AG08395 (cell line): ENCODE results near the gene CDK11A.

Source experiments
- DNase-seq: peaks from one replicate; pipeline ENCODE4 v3.0.0; 2012; ENCODE audit warnings: mixed read lengths, low spot score

The CDK11A gene

DNA sequence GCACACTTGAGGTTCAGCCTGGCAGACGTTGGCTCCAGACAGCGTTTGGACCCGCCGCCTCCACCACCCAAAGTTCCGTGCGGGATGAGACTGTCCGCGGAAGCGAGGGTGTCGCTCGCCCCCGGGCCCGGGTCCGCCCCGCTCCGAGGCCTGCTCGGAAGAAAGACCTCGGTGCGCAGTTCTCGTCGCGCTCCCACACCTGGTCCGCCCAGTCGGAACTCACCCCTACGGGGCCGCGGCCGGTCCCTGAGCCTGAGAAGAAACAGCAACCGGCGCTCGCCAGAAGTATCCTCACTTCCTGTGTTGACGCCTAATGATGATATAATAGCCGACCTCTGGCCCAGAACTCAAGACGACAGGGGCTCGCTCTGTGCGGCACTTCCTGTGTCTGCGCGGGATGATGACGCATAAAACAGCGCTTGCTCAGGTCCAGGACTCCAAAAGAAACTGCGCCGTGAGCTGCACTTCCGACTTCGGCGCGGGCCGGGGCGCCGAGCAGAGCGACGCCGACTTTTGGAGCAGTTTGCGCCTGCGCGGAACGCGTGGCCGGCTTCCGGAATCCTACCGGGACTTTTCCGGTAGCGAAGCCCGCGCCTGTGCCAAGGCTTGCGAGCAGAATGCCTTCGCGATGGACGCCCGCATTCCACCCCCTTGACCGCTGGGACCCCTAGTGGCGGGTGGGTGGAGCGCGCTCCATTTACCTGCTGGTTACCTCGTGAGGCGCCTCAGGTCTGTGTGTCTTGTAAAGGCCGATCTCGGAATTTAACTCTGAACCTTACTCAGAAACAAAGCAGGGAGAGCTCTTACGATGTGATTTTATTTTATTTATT lies at the start of gene CDK11A:
CDK11A (minus strand) TSS at position 323 of the 830 bp plus-strand sequence. CDS start 1,539 bp downstream, outside the sequence.
- DNase-seq, result peak; percentile 94

DNA sequence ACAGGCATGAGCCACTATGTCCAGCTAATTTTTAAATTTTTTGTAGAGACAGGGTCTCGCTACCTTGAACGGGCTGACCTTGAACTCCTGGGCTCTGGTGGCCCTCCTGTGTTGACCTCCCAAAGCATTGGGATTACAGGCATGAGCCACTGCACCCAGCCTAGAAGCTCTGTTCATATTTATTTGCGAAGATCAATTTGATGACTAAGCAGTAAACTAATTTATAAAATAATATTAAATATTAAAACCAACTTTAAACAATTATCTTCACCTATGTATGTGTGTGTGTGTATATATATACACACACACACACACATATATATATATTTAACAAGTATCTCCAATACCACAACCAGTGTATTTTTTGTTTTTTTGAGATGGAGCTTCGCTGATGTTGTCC lies 49.7 kb upstream of the CDK11A start:
- no peak for DNase-seq

- no peak for DNase-seq
Observed at GRCh38 chr1:1771096-1771495, 46.9 kb upstream of the CDK11A start.

GRCh38 chr1:1770102-1770501 lies 45.9 kb upstream of the CDK11A start:
- no peak for DNase-seq

GRCh38 chr1:1768249-1768992 lies 44.3 kb upstream of the CDK11A start:
- DNase-seq, result no peak

GRCh38 chr1:1764876-1765470 lies 40.8 kb upstream of the CDK11A start:
- no peak for DNase-seq

GRCh38 chr1:1763657-1764621 lies 39.8 kb upstream of the CDK11A start:
- DNase-seq, result peak; percentile 67

DNA sequence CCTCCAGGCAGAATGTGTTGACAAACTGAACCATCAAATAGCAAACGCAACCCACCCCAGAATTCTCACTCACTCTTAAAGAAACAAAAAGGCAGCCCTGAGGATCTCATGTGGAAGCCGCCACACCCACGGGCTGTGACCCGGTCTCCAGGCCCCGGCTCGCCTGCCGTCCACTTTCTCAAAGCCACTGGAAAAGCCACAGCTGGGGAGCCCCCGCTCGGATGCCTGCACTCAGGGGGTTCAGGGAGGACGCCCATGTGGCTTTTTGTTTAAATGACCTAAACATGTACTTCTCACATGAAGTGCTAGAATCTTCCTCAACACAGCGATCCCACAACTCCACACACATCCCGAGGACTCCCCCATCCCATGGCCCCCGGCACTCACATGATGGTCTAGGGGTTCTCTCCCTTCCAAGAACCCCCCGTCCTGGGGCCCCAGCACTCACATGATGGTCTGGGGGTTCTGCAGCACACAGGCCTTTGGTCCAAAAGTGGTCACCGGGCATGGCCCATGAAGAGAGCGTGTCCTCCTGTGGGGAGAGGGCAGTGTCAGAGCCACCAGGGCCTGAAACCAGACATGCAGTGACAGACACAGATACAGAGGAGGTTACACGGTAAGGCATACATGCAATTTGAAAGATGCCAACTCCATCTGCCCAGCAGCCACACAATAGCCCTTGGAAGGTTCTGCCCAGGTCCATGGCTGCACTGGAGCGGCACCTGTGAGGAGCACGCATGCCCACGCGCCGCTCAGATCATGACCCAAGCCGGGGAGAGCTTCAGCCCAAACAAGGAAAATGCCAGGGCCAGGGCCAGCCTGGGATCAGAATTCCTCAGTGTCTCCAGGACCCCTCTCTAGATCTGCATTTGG lies 37.6 kb upstream of the CDK11A start:
- DNase-seq, result no peak

GRCh38 chr1:1760715-1761114 lies 36.6 kb upstream of the CDK11A start:
- no peak for DNase-seq

DNA sequence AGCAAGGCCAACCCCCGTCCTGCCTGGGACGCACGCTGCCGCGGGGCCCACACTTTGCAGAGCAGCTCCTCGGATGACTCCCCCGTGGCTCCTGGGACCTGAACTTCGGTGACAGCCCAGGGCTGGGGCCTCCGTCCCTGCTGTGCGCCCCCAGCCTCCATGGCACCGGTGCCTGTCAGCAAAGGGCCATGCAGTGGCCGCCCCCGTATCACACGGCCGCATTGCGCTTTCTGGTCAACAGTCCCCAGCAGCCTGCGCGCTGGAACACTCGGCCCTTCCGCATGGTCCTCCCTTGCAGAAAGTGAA lies 36.1 kb upstream of the CDK11A start:
- DNase-seq, result no peak

DNA sequence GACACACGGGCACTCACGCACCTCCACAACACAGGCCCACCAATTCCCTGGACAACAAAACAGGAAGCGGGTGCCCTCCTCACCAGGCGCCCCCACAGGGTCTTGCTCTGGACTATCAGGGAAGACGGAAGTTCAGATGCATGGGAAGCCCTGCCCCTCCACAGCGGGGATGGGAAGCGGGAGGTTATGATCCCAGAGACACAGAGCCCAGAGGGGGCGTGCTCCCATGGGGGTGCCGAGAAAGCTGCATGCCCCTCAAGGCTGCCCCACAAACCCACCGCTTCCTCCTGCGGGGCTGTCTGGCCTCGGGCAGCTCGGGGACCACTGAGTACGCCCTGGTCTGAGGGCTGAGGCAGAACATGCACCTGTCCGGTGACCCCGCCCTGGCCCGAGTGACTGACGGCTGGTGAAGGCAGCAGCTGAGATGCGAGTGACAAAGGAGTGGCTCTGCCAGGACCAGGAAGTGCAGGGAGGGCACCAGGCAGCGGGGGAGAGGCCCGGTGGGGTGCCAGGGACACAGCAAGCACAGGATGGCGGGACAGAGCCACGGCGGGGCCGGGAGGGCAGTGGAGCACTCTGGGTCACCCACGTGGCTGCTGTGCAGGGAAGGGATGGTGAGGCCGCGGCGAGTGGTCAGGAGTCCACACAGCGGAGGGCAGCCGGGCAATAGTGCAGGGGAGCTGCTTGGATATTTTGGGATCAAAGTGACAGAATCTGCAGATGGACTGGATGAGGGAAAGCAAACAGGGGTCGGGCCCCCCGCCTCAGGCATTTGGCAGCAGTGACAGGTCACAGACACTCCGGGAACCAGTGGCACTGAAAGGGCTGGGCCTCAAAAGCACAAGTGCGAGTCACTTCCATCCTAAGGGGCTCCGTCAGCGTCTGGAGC lies 35.5 kb upstream of the CDK11A start:
- DNase-seq, result no peak

GRCh38 chr1:1758692-1759455 lies 34.7 kb upstream of the CDK11A start:
- no peak for DNase-seq

DNA sequence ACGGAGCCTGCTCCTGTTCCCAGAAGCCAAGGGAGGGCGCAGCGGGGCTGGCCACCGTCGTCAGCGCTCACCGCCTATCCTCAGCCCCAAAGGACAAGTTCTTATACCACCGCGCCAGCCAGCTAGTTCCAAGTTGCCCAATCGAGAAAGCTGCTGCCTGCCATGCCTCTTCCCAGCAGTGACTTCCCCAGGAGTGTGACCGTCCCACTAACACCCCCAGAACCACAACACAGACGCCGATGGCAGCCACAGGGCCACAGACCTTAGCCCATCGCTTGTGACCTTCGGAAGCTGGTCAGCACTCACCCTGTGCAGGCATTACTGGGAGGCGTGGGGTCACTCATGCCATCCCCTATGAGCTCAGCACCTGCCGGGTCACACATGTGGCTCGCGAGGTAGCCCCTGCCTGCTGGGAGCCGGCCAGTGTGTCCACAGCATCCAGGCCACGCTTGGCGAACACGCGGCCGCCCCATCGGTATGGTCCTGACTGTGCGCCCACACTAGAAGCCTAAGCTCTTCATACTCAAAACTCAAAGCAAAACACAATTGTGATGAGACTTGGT lies 34.0 kb upstream of the CDK11A start:
- no peak for DNase-seq

DNA sequence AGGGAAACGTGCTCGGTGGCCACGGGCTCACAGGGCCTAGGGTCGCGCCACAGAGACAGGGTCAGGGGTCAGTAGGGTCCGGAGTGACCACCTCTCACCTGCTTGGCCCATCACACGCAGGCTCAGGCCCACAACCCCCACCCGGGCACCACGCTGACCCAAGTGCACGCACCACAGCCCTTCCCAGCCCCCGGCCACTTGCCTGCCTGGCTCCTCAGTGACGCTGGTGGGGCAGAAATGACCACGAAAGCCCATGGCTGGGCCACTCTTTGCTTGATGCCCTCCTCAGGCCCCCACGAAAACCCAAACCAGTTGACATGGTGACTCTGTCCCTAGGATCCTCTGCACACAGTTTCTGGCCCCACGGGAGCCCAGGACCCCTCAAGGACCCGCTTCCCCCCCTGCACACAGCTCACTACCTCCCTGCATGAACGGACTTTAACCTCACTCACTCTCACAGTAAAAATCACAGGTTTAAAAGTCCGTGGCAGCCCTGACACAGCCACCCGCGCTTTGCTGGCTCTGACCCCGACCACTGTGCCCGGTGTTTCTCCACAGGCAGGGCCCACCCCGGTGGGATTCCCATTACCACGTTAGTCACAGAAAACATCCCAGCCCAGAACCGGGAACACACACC lies 33.4 kb upstream of the CDK11A start:
- no peak for DNase-seq

DNA sequence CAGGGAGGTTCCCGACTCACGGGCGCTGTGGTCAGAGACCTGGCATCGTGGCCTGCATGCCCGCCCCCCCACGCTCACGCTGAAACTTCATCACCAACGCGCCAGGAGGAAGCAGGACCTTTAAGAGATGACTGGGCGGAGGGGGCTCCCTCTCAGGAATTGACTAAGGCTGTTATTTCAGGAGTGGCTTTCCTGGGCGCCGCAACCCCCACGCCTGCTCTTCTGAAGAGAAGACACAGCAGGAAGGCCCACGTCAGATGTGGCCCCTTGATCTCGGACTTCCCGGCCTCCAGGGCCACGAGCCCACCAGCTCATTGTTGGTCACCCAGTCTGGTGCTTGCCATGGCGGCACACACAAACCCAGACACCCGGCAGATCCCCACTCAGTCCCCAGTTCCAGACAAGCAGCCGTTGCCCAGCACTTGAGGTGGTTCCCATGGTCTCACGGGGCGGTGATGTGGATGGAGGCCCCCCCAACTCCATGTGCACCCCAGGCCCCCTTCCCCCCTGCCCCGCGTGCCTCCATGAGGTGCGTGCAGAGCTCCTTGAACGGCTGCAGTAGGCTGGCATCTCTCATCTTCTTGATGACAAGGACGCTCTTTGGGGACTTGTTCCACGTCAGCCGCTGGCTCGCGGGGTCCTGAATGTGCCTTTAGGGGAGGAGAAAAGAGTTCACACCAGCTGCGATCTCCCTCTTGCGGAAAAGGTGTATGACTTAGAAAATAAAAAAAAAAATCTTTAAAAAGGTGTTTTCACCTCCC lies 32.7 kb upstream of the CDK11A start:
- DNase-seq, result no peak

DNA sequence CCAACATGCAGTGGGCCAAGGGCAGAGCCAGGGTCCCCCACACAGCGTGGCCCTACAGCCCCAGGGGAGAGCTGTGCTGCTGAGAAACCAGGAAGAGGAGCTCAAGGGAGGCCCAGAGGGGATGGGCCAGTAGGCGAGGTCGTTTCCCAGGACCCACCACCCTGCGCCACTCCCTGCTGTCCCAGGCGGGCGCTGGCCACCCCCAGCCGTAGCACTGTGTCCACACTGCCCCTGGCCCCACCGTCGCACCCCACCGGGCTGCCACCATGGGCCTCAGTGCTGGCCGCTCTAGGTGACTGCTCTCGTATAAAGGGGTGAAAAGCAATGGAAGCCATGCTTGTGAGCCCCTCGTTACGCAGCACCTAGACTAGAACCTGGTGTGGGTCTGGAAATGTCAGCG lies 31.7 kb upstream of the CDK11A start:
- no peak for DNase-seq

DNA sequence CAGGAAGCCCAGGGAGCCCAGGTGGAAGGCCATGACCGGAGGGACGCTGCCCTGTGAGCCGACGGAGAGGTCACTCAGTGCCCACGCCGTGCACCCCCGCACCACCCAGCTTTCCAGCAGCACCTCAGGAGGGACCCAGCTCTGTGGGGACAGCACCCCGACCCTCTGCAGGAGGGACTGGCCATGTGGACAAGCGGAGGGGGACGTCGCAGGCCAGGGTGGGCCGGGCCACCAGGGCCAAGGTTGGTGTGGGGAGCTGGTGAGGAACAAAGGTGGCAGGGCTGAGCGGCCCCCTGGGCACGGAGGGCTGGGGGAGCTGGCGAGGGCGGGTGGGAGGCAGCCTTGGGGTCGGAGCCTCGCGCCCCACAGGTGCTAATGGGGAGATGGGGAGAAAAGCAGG lies 31.3 kb upstream of the CDK11A start:
- DNase-seq, result no peak
